Nephron progenitor cell (in vitro differentiated cells): Measurements from ENCODE around the gene TXNRD1.
"Not testable (repeated sequence)": the region's sequence is repeated elsewhere in the genome, so short reads cannot be mapped to it uniquely, and the experiment has no call there.

Experiments used
- DNase-seq: peaks from one replicate; pipeline ENCODE4 v3.0.0; 2021
- H3K27ac Mint-ChIP-seq: 2 replicates; pipeline ENCODE4 v1.8.0; 2021; ENCODE audit warnings: mild to moderate bottlenecking, moderate library complexity, mixed read lengths
- H3K27me3 Mint-ChIP-seq: 2 replicates; pipeline ENCODE4 v1.8.0; 2021; ENCODE audit warnings: mild to moderate bottlenecking, low read depth, mixed read lengths; ENCODE audit not compliant: poor library complexity
- H3K36me3 Mint-ChIP-seq: 2 replicates; pipeline ENCODE4 v1.8.0; 2021; ENCODE audit warnings: low read depth, mixed read lengths
- H3K4me1 Mint-ChIP-seq: 2 replicates; pipeline ENCODE4 v1.8.0; 2021; ENCODE audit warnings: mixed read lengths
- H3K4me3 Mint-ChIP-seq: 2 replicates; pipeline ENCODE4 v1.8.0; 2021; ENCODE audit warnings: mild to moderate bottlenecking, moderate library complexity, mixed read lengths
- H3K9me3 Mint-ChIP-seq: 2 replicates; pipeline ENCODE4 v1.8.0; 2021; ENCODE audit warnings: mild to moderate bottlenecking, moderate library complexity, mixed read lengths
- CTCF ChIP-seq: fragments of 200-600 bp; sonication (generic); IDR thresholded peaks from 2 replicates; pipeline ENCODE4 v1.5.0; 2021; ENCODE audit warnings: antibody characterized with exemption

TXNRD1 gene

GRCh38 chr12:104317538-104318210 is 102.1 kb downstream of the TXNRD1 start:
- Mint-ChIP-seq H3K36me3 (peaks cover 89% of the 10 kb centered on the region), H3K4me1 (no peaks in the 10 kb centered on the region), H3K4me3 (no peak overlapping the region), H3K27ac (peak overlapping the region; percentile 80), H3K27me3 (no peaks in the 10 kb centered on the region), H3K9me3 (peaks cover 3% of the 10 kb centered on the region)
- DNase-seq: no peak
- TF ChIP-seq CTCF: no peak

- no peaks in the 10 kb centered on the region for H3K4me1 Mint-ChIP-seq
- H3K4me3 Mint-ChIP-seq: no peak overlapping the region
These were observed 103.4 kb downstream of the TXNRD1 start for GRCh38 chr12:104319028-104319427.

GRCh38 chr12:104319918-104320626 is 104.5 kb downstream of the TXNRD1 start:
- Mint-ChIP-seq H3K27ac (no peak overlapping the region), H3K9me3 (peaks cover 12% of the 10 kb centered on the region), H3K4me3 (no peak overlapping the region), H3K4me1 (no peaks in the 10 kb centered on the region), H3K27me3 (no peaks in the 10 kb centered on the region), H3K36me3 (peaks cover 85% of the 10 kb centered on the region)
- TF ChIP-seq CTCF: no peak
- DNase-seq: no peak

More at GRCh38 chr12:104319028-104319427, 103.4 kb downstream of the TXNRD1 start:
- no peak for TF ChIP-seq CTCF
- H3K27ac Mint-ChIP-seq: peak overlapping the region; percentile 36
- no peaks in the 10 kb centered on the region for H3K27me3 Mint-ChIP-seq
- H3K9me3 Mint-ChIP-seq: peaks cover 7% of the 10 kb centered on the region
- no peak for DNase-seq
- H3K36me3 Mint-ChIP-seq: peaks cover 81% of the 10 kb centered on the region

GRCh38 chr12:104320627-104321024 is 105.0 kb downstream of the TXNRD1 start:
- peaks cover 85% of the 10 kb centered on the region for H3K36me3 Mint-ChIP-seq
- no peak overlapping the region for H3K27ac Mint-ChIP-seq
- H3K9me3 Mint-ChIP-seq: peaks cover 12% of the 10 kb centered on the region
- no peak for TF ChIP-seq CTCF
- H3K4me1 Mint-ChIP-seq: no peaks in the 10 kb centered on the region
- H3K4me3 Mint-ChIP-seq: no peak overlapping the region
- DNase-seq: no peak
- no peaks in the 10 kb centered on the region for H3K27me3 Mint-ChIP-seq

DNA sequence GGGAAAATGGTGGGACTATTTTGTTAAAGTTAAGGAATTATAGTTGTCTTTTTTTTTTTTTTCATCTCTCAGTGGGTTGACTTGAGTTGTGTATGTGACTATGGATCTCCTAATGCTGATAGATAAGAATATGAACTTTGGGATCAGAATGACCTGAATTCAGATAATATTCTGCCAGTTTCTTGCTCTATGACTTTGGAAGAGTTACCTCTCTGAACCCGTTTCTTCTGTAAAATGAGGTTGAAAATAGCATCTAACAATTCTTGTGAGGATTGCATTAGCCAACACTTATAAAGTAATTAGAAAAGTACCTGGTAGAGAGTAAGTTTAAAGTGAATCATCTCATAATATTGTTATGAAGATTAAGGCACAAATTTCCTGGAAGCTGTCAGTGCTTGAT is 106.4 kb downstream of the TXNRD1 start:
- Mint-ChIP-seq H3K36me3 (peaks cover 83% of the 10 kb centered on the region), H3K9me3 (peaks cover 12% of the 10 kb centered on the region), H3K27me3 (no peaks in the 10 kb centered on the region), H3K27ac (peak overlapping the region; percentile 42), H3K4me1 (no peaks in the 10 kb centered on the region), H3K4me3 (no peak overlapping the region)
- TF ChIP-seq CTCF: no peak
- no peak for DNase-seq

- not testable (repeated sequence) for H3K27me3 Mint-ChIP-seq, H3K4me1 Mint-ChIP-seq, DNase-seq, H3K27ac Mint-ChIP-seq, H3K4me3 Mint-ChIP-seq
- peaks cover 12% of the 10 kb centered on the region for H3K9me3 Mint-ChIP-seq
- H3K36me3 Mint-ChIP-seq: peaks cover 87% of the 10 kb centered on the region
These were observed 107.0 kb downstream of the TXNRD1 start for GRCh38 chr12:104322533-104322932.
